ENCODE measurements around the gene FBP1.

The FBP1 gene

DNA sequence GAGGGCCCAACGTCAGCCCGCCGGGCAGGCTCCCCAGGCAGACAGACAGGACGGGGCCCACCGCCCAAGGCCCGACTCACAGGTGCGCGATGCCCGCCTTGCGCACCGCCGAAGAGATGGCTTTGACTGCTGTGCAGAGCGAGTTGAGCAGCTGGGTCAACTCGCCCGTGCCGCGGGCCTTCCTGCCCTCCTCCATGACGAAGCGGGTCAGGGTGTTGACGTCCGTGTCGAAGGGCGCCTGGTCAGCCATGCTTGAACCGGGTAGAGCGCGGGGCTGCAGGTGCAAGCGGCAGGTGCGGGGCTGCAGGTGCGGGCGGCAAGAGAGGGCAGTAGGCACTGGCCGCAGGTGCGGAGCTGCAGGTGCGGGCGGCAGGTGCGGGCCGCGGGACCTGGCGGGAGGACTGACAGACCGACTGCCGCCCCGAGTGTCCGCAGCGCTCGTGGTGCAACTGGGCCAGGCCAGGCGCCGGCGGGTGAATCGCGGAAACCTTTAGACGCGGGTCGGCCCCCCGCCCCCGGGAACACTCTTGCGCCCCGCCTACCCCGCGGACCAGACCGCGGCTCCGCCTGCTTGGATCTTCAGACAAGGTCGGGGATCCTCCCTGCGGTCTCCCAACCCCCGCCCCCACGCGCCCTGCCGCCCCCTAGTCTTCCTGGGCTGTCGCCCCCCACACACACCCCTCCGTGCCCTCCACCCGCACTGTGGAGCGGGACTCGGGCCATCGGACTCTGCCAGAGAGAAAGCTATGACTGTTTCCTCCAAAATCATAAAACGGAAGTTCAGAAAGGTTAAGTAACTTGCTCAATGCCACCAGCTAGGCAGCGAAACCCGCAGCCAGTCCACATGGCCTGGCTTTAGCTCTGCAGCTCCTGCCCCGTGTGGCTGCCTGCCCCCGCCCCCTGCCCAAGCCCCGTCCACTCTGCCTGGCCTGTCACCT is at the start of gene FBP1:
FBP1 (minus strand) TSS at position 458 of the 938 bp plus-strand sequence; CDS start at position 250, 208 bp downstream.
- peak in 1 of 4 experiments; percentile 25 for DNase-seq (ENCODE audit: low read depth in 4 of 4, low spot score in 1 of 4)

DNA sequence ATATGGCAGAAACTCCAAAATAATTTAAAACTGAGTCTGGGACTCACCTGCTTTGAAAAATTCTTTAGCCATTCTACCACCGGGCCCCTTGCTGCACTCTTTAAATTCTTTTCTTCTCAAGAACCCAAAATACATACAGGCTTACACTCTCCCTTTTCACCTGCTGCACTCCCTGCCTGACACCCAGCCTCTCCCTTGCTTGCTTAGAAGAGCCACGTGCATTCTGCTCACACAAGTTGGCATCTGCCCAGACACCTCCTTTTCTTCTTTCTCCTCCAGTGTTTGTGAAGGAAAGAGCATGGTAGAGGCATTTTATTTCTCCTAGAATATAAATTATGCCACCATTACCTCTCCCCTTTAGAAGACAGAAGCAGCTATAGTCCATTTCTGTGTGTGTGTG is 48.1 kb upstream of the FBP1 start:
- no peak for DNase-seq (ENCODE audit: low read depth in 4 of 4, low spot score in 1 of 4)

DNA sequence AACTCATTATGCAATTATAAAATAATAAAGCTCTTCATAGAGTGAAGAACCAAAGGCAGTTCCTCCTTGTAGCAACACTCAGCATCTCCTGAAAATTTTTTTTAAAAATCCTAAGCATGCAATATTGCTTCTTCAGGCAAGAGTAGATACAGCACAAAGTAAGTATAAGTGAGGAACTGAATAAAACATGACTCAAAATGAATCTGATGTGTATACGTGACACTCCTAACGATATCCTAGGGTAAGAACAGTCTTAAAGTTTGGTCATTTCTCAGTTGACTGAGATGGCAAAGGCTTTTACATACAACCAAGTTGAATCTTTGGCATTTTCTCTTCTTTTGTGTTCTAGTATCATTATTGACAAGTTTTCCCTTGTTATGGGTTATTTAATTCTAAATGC is 46.0 kb upstream of the FBP1 start:
- DNase-seq (ENCODE audit: low read depth in 4 of 4, low spot score in 1 of 4) = no peak

DNA sequence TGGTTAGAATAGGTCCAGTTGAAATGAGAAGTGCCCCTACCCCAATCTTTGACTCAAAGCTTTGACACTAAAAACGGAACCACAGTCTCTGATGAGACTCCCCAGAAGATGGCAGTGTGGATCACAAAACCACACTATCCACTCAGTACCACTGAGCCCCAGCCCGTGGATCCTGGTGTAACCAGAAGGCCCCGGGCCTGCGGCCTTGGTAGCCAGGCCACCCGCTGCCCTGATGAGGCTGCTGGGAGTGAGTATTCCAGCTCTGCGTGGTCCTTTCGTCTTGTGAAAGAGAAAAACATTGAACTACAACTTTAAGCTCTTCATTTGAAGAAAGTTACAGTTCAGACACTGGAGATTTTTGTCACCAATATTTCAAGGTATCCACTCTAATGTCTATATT is 42.2 kb upstream of the FBP1 start:
- peak in 3 of 4 experiments; percentile 7 to 30 (median 30) for DNase-seq (ENCODE audit: low read depth in 4 of 4, low spot score in 1 of 4)

DNA sequence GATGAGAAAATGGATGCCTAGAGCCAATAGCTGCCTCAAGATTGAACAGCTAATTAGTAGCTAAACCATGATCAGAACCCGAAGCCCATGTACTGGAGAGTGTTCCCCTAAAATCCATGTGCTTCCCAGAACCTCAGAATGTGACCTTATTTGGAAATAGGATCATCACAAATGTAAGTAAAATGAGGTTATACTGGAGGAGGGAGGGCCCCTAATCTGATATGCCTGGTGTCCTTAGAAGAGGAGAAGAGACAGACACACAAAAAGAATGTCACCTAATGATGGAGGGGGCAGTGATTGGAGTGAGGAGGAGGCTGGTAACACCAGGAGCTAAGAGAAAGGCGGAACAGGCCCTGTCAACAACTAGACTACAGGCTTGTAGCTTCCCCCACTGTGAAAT is 41.3 kb upstream of the FBP1 start:
- DNase-seq (ENCODE audit: low read depth in 4 of 4, low spot score in 1 of 4) = no peak

DNA sequence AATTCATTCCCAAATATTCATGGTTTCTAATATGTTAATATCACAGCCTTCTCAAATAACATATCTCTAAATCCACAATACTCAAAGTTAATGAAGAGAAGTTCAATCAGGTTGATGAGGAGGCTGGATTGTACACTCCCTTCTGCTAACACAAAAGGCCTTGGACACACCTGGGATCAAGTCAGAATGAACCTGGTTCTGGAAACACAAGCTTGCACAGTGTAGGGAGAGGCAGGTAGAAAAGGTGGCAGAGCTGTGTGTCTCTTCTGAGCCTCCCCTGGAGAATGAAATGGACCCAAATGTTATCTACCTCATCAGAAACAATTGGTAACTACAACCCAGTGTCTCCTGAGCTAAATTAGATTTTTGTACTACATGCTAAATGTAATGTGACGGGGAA is 40.7 kb upstream of the FBP1 start:
- DNase-seq (ENCODE audit: low read depth in 4 of 4, low spot score in 1 of 4) = no peak

DNA sequence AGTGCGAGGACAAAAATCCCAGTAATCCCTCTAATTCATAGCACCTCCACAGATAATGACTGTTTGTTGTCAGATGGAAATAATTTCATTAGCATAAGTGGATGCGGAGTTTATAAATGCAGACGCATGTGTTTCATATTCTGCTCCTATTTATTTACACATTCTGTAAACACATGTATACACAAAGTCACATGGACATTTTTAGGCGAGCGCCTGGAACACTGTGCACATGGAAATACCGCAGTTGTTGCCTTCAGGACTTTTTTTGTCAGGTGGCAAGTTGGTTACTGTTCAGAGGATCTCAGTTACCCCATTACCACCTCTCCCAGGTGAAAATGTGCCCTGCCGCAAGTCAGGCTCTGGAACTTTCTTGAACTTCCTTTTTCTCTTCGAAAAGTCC is 40.3 kb upstream of the FBP1 start:
- DNase-seq (ENCODE audit: low read depth in 4 of 4, low spot score in 1 of 4) = no peak

DNA sequence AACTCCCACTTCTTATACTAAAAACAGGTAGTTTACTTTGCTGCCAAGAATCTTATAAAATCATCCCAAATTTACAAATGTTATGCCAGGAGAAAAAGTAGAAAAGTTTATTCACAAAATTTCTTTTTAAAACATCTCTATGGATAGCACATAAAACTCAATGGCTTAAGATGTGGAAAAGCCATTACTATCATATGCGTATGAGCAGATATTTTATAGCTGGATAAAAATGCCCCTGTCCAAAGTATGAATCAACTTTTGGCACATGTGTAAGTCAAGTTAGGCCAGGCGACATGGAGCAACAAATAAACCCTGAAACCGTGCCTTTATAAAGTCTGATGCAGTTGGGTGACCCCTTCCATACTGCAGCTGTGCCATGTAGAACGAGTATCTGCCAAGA is 38.6 kb upstream of the FBP1 start:
- no peak for DNase-seq (ENCODE audit: low read depth in 4 of 4, low spot score in 1 of 4)

DNA sequence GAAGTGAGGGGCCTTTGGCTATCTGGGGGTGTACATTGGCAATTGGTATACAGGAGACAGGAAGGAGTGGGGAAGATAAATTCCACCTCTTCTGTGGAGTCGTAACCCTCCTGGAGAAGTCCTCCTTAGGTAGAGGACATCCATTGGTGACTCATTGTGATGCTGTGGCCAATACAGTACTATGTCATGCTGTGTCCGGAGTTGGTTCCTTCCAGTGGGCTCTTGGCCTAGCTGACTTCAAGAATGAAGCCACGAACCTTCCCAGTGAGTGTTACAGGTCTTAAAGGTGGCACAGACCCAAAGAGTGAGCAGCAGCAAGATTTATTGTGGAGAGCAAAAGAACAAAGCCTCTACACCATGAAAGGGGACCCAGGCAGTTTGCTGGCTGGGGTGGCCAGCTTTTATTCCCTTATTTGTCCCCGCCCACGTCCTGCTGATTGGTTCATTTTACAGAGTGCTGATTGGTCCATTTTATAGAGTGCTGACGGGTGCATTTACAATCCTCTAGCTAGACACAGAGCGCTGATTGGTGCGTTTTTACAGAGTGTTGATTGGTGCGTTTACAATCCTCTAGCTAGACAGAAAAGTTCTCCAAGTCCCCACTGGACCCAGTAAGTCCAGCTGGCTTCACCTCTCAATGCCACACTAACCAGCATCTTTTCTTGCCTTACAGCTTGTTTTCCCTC is 37.3 kb upstream of the FBP1 start:
- DNase-seq (ENCODE audit: low read depth in 4 of 4, low spot score in 1 of 4) = no peak

DNA sequence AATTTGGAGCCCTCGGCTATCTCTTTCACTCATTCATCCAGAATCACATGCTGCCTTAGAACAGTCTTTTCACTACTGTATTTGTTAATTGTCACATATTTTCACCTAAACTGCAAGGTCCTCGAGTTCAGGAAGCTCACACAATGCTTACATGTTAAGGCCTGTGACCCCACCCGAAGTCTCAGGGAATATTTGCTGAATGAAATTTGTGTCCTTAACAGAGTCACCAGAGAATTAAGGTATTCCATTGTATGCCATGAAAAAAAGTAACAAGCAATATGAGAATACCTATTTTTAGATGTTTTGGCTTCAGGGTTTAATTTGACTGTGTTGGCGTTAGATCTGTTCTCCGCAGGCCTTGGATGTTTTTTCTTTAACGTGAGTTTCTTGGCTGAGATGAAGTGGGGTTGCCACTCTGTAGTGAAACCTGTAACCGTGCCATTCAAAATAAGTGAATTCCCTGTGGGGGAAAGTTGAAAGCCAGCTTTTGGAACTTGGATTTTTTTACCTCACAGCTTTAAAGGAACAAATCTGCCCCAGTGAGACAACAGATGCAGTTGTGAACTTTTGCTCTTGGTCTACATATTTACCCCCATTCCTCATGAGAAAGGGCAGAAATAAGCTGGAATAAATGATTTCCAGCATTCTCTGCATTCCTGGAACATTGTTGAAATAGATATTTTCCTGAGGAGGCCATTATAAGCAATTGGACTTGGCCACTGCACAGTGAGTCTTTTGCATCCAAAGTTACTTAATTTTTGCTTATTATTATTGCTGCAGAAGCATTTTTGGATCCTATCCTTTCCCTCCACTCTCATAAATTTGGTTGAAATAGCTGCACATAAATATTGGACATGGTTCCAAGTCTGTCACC is 35.9 kb upstream of the FBP1 start:
- DNase-seq (ENCODE audit: low read depth in 4 of 4, low spot score in 1 of 4) = no peak

DNA sequence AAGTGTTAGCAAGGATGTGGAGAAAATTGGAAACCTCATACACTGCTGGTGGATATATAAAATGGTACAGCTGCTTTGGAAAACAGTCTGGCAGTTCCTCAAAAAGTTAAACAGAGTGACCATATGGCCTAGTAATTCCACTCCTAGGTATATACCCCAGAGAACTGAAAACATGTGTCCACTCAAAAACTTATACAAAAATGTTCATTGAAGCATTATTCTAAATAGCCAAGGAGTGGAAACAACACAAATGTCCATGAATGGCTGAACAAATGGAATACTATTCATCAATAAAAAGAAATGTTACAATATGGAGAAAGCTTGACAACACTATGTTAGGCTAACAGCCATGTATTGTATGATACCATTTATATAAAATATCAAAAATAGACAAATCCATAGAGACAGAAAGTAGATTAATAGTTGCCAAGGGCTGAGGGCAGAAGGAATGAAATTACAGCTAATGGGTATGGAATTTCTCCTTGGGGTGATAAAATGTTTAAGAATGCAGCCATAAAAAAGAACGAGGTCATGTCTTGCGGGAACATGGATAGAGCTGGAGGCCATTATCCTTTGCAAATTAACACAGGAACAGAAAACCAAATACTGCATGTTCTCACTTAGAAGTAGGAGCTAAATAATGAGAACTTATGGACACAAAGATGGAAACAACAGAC is 33.6 kb upstream of the FBP1 start:
- DNase-seq (ENCODE audit: low read depth in 4 of 4, low spot score in 1 of 4) = no peak

DNA sequence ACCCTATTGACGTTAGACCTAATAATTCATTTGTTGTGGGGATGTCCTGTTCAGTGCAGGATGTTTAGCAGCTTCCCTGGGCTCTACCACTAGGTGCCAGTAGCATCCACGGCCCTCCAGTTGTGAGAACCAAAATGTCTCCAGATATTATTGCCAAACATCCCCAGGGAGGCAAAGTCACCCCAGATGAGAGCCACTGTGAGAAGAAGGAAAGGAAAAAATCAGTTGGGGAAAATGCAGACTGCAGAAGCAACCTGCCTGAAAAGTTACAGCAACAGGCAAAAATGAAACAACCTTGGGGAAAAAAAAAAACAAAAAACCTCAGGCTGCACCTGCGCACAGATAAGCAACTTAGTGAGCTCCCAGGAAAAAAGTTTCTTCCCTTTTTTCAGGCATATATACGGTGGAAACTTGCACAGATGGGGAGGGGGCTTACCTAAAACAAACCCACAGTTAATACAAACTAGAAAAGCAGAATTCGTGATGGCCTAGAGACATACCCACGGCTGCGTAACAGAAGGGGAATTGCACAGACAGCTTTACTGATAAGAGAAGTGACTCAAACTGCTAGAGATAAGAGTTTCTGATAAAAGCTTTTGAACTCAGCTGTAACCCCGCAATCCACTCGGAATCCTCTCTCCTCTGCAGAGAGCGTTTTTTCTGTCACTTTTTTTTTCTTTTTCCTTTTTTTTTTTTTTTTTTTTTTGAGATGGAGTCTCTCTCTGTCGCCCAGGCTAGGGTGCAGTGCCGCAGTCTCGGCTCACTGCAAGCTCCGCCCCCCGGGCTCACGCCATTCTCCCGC is 29.8 kb upstream of the FBP1 start:
- peak in 2 of 4 experiments; percentile 19 to 37 for DNase-seq (ENCODE audit: low read depth in 4 of 4, low spot score in 1 of 4)

DNA sequence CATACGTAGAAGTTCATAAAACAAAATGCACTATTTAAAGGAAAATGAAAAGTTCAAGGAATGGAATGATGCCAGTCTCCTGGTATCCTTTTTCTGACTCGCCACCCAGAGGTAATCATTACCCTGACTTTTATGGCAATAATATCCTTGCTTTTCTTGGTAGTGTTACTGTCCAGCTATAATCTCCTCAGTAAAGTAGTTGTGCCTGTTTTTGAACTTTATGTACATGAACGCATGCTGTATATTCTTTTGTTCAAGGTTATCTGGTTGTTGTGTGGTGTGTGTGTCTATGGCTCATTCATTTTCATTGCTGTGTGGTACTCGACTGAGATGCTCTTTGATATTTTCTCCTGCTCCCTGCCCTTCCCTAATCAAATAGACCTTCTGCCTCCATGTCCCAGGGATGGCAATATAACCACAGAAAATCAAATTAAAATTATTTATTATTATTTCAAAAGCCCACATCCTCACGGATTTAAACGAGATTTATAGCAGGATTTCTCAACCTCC is 29.2 kb upstream of the FBP1 start:
- no peak for DNase-seq (ENCODE audit: low read depth in 4 of 4, low spot score in 1 of 4)

DNA sequence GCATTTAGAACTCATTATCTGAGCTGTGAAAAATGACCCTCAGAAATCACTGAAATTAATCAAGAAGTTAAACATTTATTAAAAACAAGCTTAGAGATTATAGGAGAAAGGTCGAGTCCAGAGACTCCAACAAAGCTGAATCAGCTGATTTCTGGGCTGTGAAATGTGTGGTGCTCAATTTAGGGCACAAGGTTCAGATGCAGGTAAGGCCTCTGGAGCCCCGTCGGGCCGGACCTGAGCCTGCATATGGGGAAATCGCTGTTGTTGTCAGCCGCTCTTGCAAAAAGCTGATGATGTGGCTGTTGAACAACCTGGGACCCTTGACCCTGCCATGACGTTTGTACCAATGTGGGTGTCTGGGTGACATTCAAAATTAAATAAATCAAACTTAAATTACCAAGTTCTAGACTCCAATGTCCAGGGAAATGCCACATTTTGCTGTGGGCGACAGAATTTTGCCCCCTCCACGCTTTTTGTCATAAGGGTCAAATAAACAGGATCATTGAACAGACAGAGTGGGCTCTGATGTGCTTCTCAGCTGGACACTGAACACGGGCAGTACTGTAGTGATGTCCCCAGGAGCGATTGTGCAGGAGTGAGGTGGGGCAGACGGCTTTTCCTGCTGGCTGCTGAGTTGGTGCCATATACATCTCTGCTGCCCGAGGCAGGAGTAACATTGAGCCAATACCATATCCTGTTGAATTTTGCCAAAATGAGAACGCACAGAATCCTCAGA is 27.2 kb upstream of the FBP1 start:
- DNase-seq (ENCODE audit: low read depth in 4 of 4, low spot score in 1 of 4) = no peak

DNA sequence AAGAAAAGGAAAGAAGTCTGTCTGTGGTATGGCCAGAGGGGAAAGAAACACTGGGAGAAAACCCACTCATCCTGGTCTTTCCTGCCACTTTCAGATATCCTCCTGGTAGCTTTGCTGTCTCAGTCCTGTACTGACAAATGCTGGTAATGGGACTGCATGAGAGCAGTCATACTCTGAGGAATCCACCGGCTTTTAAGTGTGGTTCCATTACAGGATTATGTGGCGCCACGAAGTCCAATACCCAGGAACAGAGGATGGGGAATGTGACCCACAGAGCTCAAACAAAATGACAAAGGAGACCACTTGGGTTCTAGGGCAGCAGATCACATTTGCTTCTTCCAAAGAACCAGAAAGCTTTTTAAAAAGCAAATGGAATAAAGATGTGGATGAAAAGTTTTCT is 26.3 kb upstream of the FBP1 start:
- no peak for DNase-seq (ENCODE audit: low read depth in 4 of 4, low spot score in 1 of 4)

DNA sequence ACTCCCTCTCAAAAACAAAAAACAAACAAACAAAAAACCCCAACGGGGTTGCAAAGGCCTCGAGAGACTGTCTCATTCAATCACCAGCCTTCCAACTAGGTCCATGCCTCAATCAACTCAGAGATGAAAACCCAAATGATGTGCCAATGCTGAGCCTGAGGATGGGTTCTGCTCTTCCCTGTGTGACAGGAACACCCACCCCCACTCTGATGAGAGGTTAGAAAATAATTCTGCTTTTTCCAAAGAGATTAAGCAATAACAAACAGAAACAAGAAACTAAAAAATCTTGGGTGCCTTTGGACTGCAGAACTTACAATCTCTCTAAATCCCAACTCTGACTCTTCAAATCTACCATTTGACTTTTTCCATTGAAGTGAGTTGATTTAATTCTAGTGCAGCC is 25.5 kb upstream of the FBP1 start:
- DNase-seq (ENCODE audit: low read depth in 4 of 4, low spot score in 1 of 4) = no peak

DNA sequence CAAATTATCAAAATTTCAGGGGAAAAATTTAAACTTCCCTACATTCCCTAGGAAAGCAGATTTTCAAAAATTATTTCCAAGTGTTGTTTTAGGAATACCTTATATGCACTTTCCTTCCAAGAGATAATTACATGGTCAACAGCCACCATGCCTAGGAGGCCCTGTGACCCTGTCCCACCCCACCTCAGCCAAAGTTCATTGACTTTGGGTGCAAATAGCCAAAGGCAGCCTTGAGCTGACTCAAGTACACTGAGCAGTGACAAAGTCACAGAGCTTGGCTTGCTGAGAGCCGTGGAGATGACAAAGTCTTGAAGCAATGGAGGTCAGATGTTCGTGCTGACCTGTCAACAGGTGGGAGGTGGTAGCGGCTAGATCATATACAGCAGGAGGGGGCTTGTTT is 24.3 kb upstream of the FBP1 start:
- DNase-seq (ENCODE audit: low read depth in 4 of 4, low spot score in 1 of 4) = no peak

DNA sequence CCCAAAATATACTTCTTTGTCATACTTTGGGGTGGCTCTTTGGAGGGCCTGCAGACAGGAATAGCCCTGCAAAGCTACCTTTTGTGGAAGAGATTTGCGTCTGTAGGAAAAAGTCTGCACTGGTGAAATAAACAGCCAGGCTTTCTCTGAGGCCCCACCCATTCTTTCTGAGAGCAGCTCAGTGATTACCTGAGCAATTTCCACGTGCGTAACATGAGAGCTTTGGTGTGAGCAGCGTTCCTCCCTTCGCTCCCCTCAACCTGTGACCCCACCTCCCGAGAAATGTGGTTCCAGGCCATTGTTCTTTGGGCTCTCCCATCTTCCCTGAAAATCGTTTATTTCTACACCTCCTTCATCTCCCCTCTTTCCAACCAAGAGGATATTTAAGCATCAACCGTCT is 23.8 kb upstream of the FBP1 start:
- no peak for DNase-seq (ENCODE audit: low read depth in 4 of 4, low spot score in 1 of 4)

DNA sequence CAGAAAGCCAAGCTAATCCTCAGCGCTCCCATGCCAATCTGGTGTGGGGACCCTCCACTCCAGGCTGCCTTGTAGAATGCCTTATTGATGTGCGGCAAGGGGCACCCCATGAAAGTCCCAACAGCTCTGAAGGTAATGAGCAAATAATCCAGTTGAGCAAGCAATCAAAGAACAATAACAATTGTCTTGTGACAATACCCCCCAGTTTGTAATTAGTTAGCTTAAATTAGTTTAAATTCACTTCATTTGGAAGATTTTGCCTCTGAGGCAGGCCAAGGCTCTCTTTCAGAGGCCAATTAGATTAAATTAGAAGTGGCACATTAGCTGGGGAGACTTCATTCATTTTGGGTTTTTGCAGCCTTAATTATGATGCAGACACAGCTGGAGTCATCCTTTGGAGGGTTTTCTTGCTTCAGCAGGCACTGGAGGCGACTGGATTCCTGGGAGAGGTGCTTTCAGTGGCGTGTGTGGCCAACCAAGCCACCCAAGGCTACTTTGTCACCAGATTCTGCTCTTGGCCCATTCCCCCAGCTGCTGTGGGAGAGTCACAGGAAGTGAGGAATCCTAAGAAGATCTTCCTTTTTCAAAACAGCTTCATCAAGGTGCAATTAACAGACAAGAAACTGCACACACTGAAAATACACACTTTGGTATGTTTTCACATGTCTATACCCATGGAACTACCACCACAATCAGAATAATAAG is 17.9 kb upstream of the FBP1 start:
- no peak for DNase-seq (ENCODE audit: low read depth in 4 of 4, low spot score in 1 of 4)
